ENCODE data around the gene SLC35D3. TPM values are rescaled to one million over a fixed set of nuclear protein-coding genes. Genes with fewer than 3 reads are reported as not detected.
"Not testable (repeated sequence)": the region's sequence is repeated elsewhere in the genome, so short reads cannot be mapped to it uniquely, and the experiment has no call there.

SLC35D3 gene
- total and polyA plus RNA-seq, 2 donors = 0.02 to 0.09 TPM

DNA sequence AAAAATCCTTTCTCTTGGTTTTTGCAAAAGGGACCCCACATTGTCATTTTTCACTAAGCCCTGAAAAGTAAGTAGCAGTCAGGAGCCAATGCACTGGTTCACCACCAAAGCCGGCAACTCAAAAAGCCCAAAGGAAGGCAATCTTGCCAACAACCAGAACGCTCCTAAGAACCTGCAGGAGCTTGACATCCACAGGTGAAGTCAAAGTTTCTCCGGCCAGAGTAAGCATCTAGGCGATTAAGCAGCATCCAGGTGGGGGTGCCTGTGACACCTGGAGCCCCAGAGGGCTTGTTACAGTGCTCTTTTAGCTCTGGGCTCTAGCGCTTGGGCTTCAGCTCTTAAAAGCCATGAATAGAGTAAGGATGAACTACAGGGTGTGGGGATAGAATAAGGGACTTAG, 36.1 kb downstream of the SLC35D3 start:
- no peaks in the 10 kb centered on the region for H3K36me3 ChIP-seq (ENCODE audit: control insufficient read depth in 2 of 2, insufficient read depth in 2 of 2, low read length in 1 of 2)
- peaks cover 0 to 2% of the 10 kb centered on the region in 2 donors for H3K27me3 ChIP-seq (ENCODE audit: control insufficient read depth in 2 of 2, insufficient read depth in 1 of 2, low read length in 1 of 2)
- no peak overlapping the region for H3K4me3 ChIP-seq (ENCODE audit: low read length in 2 of 2)
- H3K9me3 ChIP-seq (ENCODE audit: control insufficient read depth in 2 of 2, insufficient read depth in 1 of 2, low read length in 1 of 2) = no peaks in the 10 kb centered on the region
- 97% methylated on average over 5 of the region's 5 CpGs for WGBS
- H3K4me1 ChIP-seq (ENCODE audit: control insufficient read depth in 2 of 2, insufficient read depth in 2 of 2, low read length in 2 of 2) = peaks cover 5 to 9% of the 10 kb centered on the region in 2 donors
- no peak for DNase-seq (ENCODE audit: low read depth in 6 of 9, low spot score in 9 of 9)
- H3K27ac ChIP-seq (ENCODE audit: low read depth in 1 of 2, low read length in 1 of 2) = no peak overlapping the region

DNA sequence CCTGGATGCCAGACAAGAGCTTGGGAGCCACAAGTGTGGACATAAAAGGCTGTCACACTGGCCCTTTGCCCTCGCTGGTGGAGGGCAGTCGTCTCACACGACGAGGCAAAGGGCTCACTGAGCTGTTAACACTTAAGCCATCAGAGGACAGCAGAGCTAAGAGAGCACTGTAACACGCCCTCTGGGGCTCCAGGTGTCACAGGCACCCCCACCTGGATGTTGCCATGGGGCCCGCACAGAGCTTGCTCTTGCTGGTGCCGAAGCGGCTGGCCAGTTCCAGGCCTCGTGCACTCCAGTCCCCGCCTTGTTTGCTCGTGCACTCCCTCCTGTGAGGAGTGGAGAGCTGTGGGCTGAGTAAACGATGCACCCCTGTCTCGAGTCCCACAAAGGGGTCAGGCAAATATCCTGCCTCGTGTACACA, 37.4 kb downstream of the SLC35D3 start:
- H3K27me3 ChIP-seq (ENCODE audit: control insufficient read depth in 2 of 2, insufficient read depth in 1 of 2, low read length in 1 of 2) = peaks cover 0 to 2% of the 10 kb centered on the region in 2 donors
- H3K9me3 ChIP-seq (ENCODE audit: control insufficient read depth in 2 of 2, insufficient read depth in 1 of 2, low read length in 1 of 2) = no peaks in the 10 kb centered on the region
- no peak overlapping the region for H3K27ac ChIP-seq (ENCODE audit: low read depth in 1 of 2, low read length in 1 of 2)
- WGBS = 94% methylated on average over 14 of the region's 14 CpGs
- H3K36me3 ChIP-seq (ENCODE audit: control insufficient read depth in 2 of 2, insufficient read depth in 2 of 2, low read length in 1 of 2) = no peaks in the 10 kb centered on the region
- H3K4me3 ChIP-seq (ENCODE audit: low read length in 2 of 2) = no peak overlapping the region
- H3K4me1 ChIP-seq (ENCODE audit: control insufficient read depth in 2 of 2, insufficient read depth in 2 of 2, low read length in 2 of 2) = peaks cover 5 to 9% of the 10 kb centered on the region in 2 donors
- no peak for DNase-seq (ENCODE audit: low read depth in 6 of 9, low spot score in 9 of 9)

DNA sequence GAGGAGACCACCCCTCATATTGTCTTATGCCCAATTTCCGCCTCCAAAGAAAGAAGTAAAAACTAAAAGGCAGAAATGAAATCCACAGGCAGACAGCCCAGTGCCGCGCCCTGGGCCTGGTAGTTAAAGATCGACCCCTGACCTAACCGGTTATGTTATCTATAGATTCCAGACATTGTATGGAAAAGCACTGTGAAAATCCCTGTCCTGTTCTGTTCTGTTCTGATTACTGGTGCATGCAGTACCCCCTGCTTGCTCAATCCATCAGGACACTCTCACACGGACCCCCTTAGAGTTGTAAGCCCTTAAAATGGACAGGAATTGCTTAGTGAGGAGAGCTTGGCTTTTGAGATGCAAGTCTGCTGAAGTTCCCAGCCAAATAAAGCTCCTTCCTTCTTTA, 37.8 kb downstream of the SLC35D3 start:
- H3K27me3 ChIP-seq (ENCODE audit: control insufficient read depth in 2 of 2, insufficient read depth in 1 of 2, low read length in 1 of 2); H3K4me3 ChIP-seq (ENCODE audit: low read length in 2 of 2); H3K9me3 ChIP-seq (ENCODE audit: control insufficient read depth in 2 of 2, insufficient read depth in 1 of 2, low read length in 1 of 2); H3K4me1 ChIP-seq (ENCODE audit: control insufficient read depth in 2 of 2, insufficient read depth in 2 of 2, low read length in 2 of 2); H3K27ac ChIP-seq (ENCODE audit: low read depth in 1 of 2, low read length in 1 of 2); H3K36me3 ChIP-seq (ENCODE audit: control insufficient read depth in 2 of 2, insufficient read depth in 2 of 2, low read length in 1 of 2); DNase-seq (ENCODE audit: low read depth in 6 of 9, low spot score in 9 of 9): not testable (repeated sequence)
- WGBS = 98% methylated on average over 6 of the region's 6 CpGs

DNA sequence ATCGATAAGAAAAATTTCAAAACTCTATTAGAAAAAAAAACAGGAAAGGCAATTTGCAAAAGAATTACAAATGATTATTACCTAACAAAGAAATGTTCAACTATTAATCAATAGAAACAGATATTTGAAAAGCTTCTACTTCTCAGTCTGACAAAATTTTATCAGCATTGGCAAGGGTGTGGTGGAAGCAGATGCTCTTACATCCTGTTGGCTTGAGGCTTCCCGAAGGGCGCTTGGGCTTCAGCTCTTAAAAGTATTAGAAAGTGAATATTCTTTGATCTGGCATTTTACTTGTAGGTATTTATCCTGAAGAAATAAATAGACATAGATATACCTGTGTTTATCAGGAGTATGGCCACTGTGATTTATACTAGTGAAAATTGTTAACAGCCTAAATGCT, 38.7 kb downstream of the SLC35D3 start:
- H3K27me3 ChIP-seq (ENCODE audit: control insufficient read depth in 2 of 2, insufficient read depth in 1 of 2, low read length in 1 of 2) = peaks cover 2% of the 10 kb centered on the region in 2 donors
- no peak overlapping the region for H3K4me3 ChIP-seq (ENCODE audit: low read length in 2 of 2)
- H3K9me3 ChIP-seq (ENCODE audit: control insufficient read depth in 2 of 2, insufficient read depth in 1 of 2, low read length in 1 of 2) = no peaks in the 10 kb centered on the region
- H3K27ac ChIP-seq (ENCODE audit: low read depth in 1 of 2, low read length in 1 of 2) = no peak overlapping the region
- H3K4me1 ChIP-seq (ENCODE audit: control insufficient read depth in 2 of 2, insufficient read depth in 2 of 2, low read length in 2 of 2) = peaks cover 5 to 9% of the 10 kb centered on the region in 2 donors
- 71% methylated on average over 3 of the region's 3 CpGs for WGBS
- no peak for DNase-seq (ENCODE audit: low read depth in 6 of 9, low spot score in 9 of 9)
- H3K36me3 ChIP-seq (ENCODE audit: control insufficient read depth in 2 of 2, insufficient read depth in 2 of 2, low read length in 1 of 2) = no peaks in the 10 kb centered on the region

DNA sequence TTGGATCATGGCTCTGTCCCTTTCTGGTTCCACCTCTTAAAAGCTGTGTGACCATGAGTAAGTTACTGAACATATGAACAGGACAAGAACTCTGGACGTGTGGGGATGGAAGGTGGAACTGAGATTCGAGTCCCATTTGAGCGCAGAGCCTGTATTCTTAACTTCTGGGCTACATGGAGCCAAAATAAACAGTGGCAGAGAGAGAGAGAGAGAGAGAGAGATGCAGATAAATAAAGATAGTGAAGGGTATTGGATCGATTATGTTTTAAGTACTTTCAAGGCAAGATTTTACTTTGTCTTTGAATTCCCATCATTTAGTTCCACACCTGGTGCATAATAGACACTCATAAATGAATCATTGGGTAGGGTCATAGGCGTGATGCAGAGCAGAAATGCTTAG, 39.7 kb downstream of the SLC35D3 start:
- H3K27me3 ChIP-seq (ENCODE audit: control insufficient read depth in 2 of 2, insufficient read depth in 1 of 2, low read length in 1 of 2) = peaks cover 2% of the 10 kb centered on the region in 2 donors
- no peaks in the 10 kb centered on the region for H3K9me3 ChIP-seq (ENCODE audit: control insufficient read depth in 2 of 2, insufficient read depth in 1 of 2, low read length in 1 of 2)
- no peak overlapping the region for H3K4me3 ChIP-seq (ENCODE audit: low read length in 2 of 2)
- H3K4me1 ChIP-seq (ENCODE audit: control insufficient read depth in 2 of 2, insufficient read depth in 2 of 2, low read length in 2 of 2) = peaks cover 5% of the 10 kb centered on the region in 2 donors
- 94% methylated on average over 5 of the region's 5 CpGs for WGBS
- H3K36me3 ChIP-seq (ENCODE audit: control insufficient read depth in 2 of 2, insufficient read depth in 2 of 2, low read length in 1 of 2) = no peaks in the 10 kb centered on the region
- H3K27ac ChIP-seq (ENCODE audit: low read depth in 1 of 2, low read length in 1 of 2) = no peak overlapping the region
- no peak for DNase-seq (ENCODE audit: low read depth in 6 of 9, low spot score in 9 of 9)

DNA sequence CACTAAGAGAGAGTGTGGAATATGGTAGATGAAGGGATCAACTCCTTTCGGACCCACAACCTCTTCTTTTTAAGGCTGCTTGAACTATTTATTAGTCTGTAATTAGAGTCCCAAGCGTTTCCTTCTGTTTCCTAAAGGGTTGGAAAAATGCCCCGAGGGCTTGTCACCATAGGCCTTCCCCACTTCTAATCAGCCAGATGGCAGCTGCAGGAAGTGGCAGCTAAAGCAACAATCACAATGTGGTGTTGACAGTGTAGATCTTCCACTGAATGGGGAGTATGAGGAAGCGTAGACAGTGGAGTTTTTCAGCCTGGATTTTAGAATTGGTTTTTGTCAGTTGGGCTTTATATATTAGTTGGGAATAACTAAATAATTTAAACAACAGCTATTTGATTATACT, 40.6 kb downstream of the SLC35D3 start:
- peaks cover 2 to 5% of the 10 kb centered on the region in 2 donors for H3K27me3 ChIP-seq (ENCODE audit: control insufficient read depth in 2 of 2, insufficient read depth in 1 of 2, low read length in 1 of 2)
- H3K4me3 ChIP-seq (ENCODE audit: low read length in 2 of 2) = no peak overlapping the region
- H3K36me3 ChIP-seq (ENCODE audit: control insufficient read depth in 2 of 2, insufficient read depth in 2 of 2, low read length in 1 of 2) = no peaks in the 10 kb centered on the region
- H3K4me1 ChIP-seq (ENCODE audit: control insufficient read depth in 2 of 2, insufficient read depth in 2 of 2, low read length in 2 of 2) = no peaks in the 10 kb centered on the region
- 36% methylated on average over 4 of the region's 4 CpGs for WGBS
- H3K9me3 ChIP-seq (ENCODE audit: control insufficient read depth in 2 of 2, insufficient read depth in 1 of 2, low read length in 1 of 2) = no peaks in the 10 kb centered on the region
- H3K27ac ChIP-seq (ENCODE audit: low read depth in 1 of 2, low read length in 1 of 2) = no peak overlapping the region
- DNase-seq (ENCODE audit: low read depth in 6 of 9, low spot score in 9 of 9) = no peak

DNA sequence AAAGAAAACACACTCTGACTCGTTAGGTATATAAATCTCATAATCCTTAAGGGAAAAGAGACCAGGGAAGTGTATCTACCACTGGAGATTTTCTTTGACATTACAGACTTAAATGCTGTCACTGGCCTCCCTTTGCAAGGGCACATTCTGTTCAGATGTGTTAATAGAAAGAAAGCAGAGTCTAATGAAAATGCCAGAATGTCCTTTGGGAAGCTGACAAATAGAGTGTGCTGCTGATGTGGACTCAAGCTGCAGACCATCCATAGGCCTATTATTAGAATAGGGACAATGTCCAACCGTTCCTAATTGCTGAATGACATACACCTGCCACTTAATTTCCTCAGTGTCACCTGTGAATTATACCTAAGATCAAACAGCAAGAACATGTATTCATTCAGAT, 41.2 kb downstream of the SLC35D3 start:
- Histone ChIP-seq H3K36me3 (ENCODE audit: control insufficient read depth in 2 of 2, insufficient read depth in 2 of 2, low read length in 1 of 2) (no peaks in the 10 kb centered on the region), H3K27me3 (ENCODE audit: control insufficient read depth in 2 of 2, insufficient read depth in 1 of 2, low read length in 1 of 2) (peaks cover 2 to 5% of the 10 kb centered on the region in 2 donors), H3K27ac (ENCODE audit: low read depth in 1 of 2, low read length in 1 of 2) (no peak overlapping the region), H3K4me1 (ENCODE audit: control insufficient read depth in 2 of 2, insufficient read depth in 2 of 2, low read length in 2 of 2) (no peaks in the 10 kb centered on the region), H3K9me3 (ENCODE audit: control insufficient read depth in 2 of 2, insufficient read depth in 1 of 2, low read length in 1 of 2) (no peaks in the 10 kb centered on the region), H3K4me3 (ENCODE audit: low read length in 2 of 2) (no peak overlapping the region)
- WGBS = 87% methylated on average over 2 of the region's 2 CpGs
- no peak for DNase-seq (ENCODE audit: low read depth in 6 of 9, low spot score in 9 of 9)

DNA sequence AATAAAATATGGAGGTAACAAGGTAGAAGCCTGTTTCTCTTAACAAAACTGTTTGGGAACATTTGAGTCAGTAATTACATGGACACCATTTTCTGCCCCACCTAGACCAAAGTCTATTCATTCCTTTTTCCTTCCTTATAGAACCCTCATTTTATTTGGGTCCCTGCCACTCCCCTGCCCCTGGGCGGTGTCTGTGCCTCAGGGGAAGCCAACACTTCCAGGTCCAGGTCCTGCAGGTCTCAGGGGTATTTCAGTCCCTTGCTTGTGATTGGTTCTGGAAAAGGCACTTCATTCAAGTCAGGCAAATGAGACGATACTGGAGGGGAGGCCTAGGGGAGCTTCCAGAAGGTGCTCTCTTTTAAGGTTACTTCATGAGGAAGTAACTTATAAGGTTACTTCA, 42.3 kb downstream of the SLC35D3 start:
- no peak overlapping the region for H3K4me3 ChIP-seq (ENCODE audit: low read length in 2 of 2)
- H3K27ac ChIP-seq (ENCODE audit: low read depth in 1 of 2, low read length in 1 of 2) = no peak overlapping the region
- no peak for DNase-seq (ENCODE audit: low read depth in 6 of 9, low spot score in 9 of 9)
- WGBS = 94% methylated on average over 2 of the region's 2 CpGs
- H3K9me3 ChIP-seq (ENCODE audit: control insufficient read depth in 2 of 2, insufficient read depth in 1 of 2, low read length in 1 of 2) = no peaks in the 10 kb centered on the region
- H3K36me3 ChIP-seq (ENCODE audit: control insufficient read depth in 2 of 2, insufficient read depth in 2 of 2, low read length in 1 of 2) = no peaks in the 10 kb centered on the region
- peaks cover 2 to 3% of the 10 kb centered on the region in 2 donors for H3K27me3 ChIP-seq (ENCODE audit: control insufficient read depth in 2 of 2, insufficient read depth in 1 of 2, low read length in 1 of 2)
- H3K4me1 ChIP-seq (ENCODE audit: control insufficient read depth in 2 of 2, insufficient read depth in 2 of 2, low read length in 2 of 2) = no peaks in the 10 kb centered on the region

DNA sequence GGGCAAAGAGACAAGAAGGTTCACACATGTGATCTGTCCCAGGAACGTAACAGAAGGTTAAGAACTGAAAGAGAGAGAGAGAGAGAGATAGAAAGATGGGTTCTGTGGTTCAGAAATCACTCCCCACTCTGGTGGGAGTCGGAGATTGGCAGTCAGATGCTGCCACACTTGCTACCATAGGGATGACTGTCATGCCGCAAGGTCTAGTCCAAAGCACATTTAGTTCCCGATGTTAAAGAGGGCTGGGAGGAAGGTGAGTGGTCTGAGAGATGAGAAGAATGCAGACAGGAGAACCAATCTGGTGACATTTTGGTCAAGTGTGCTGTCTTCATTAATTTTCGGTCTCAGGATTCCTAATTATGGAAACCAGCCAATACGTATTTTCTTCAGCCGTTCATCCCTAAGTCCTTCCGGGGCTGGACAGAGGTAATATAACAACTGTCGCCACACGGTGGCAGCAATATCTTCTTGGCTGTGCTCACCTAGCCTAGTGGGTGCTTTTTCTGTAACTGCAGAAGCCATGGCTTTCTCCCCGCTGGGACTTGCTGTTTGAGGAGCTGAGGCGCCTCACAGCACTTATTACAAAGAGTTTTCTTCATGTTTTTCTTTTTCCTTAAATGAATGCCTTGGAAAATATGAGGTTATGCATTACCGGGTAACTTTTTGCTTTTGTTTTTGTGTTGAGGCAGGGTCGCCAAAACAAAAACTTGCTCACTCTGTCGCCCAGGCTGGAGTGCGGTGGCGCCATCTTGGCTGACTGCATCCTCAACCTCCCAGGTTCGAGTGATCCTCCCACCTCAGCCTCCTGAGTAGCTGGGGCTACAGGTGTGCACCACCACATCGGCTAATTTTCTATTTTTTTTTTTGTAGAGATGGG, 46.0 kb downstream of the SLC35D3 start:
- Histone ChIP-seq H3K27me3 (ENCODE audit: control insufficient read depth in 2 of 2, insufficient read depth in 1 of 2, low read length in 1 of 2) (peaks cover 2 to 3% of the 10 kb centered on the region in 2 donors), H3K36me3 (ENCODE audit: control insufficient read depth in 2 of 2, insufficient read depth in 2 of 2, low read length in 1 of 2) (no peaks in the 10 kb centered on the region), H3K4me3 (ENCODE audit: low read length in 2 of 2) (no peak overlapping the region), H3K27ac (ENCODE audit: low read depth in 1 of 2, low read length in 1 of 2) (no peak overlapping the region), H3K9me3 (ENCODE audit: control insufficient read depth in 2 of 2, insufficient read depth in 1 of 2, low read length in 1 of 2) (no peaks in the 10 kb centered on the region), H3K4me1 (ENCODE audit: control insufficient read depth in 2 of 2, insufficient read depth in 2 of 2, low read length in 2 of 2) (no peaks in the 10 kb centered on the region)
- peak in 8 of 9 donors; percentile 27 to 74 (median 48) for DNase-seq (ENCODE audit: low read depth in 6 of 9, low spot score in 9 of 9)
- 59% methylated on average over 19 of the region's 19 CpGs for WGBS

Measured in thymus (tissue), 11 donors.